Stimulated activated CD8-positive, alpha-beta memory T cell treated with anti-CD3 and anti-CD28 coated beads, Interleukin-7, amount 100 ng/mL, for 24 hours (primary cell): ENCODE measurements around the gene LRRC26.

Experiments
- DNase-seq: peaks from one replicate; pipeline ENCODE4 v3.0.0-alpha.2; 2020; ENCODE audit warnings: low read depth

The LRRC26 gene

DNA sequence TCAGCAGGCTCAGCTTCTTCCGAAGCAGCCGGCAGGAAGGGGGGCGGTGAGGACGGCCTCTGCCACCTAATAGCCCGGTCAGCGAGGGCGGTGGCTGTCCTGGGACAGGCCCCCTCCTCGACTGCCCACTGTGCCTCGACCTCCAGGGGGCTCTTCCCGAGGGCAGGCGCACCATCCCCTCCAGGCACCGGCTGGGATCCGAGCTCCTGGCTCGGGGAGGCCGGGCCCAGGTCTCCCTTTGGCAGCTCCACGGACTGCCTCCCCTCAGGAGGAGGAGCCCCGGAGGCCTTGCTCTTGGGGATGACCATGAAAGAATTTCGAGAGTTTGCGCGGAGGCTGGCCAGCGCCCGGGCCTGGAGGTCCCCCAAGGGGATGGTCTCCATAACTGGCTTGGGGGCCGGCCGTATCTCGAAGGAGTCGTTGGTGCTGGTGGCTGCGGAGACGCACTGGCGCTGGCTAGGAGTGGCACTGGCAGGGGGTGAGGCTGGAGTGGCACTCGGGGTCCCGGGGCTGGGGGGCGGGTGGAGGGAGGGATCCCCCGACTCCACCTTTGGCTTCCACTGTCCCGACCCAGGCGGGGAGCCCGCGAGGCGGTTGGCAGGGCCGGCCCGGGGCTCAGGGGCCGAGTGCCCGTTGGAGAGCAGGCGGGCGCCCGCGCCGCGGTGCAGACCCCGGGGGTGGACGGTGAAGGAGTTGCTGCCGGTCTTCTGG lies 29.7 kb upstream of the LRRC26 start:
- DNase-seq: no peak

DNA sequence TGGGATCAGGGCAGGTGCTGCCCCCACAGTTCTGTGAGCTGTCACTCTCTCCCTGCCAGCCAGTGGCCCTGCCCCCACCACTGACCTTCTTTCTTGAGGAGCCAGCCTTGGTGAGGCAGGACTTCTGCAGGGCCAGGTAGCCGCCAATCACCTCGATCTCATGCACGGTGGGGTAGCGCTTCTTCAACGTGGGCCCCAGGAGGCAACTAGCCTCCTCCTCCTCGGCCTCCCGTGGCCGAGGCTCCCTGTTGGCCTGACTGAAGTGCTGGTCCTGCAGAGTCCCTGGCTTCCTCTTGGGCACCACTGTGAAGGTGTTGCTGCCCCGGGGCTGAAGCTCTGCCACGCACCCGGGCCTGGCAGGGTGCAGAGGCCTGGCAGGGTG lies 29.0 kb upstream of the LRRC26 start:
- no peak for DNase-seq

DNA sequence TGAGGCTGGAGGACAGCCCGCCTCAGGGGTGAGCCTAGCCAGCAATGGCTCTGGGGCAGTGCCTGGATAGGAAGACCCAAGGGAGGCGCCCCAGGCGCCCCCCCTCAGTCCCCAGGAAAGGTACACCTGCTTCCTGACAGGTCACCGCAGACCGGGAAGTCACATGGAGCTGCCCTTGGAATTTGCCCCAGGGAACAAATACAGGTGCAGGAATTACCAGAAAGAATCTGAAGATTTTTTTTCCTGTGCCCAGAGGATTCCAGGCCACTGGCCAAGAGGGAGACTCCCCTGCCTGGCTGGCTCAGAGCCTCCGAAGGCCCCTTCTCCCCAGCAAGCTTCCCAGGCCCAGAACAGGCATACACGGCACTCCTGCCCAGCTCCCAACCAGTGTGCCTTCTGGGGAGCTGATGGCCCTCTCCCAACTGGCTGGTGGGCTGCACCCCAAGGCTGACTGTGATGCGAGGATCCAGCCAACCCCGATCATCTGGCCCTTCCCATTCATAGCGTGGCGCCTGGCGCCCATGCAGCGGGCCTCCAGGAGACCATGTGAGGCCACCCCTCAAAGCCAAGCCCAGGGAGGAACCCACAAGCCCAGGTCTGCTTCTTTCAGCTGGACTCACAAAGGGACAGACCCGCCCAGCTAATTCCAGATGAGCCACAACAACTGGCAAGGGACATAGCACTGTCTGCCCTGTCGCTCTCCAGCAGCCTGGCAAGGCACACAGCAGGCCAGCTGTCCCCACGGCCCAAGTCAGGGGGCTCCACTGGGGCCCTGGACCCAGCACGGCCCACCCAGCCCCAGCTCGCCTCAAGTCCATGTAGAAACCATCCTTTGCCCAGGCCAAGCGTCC lies 28.4 kb upstream of the LRRC26 start:
- DNase-seq: no peak

DNA sequence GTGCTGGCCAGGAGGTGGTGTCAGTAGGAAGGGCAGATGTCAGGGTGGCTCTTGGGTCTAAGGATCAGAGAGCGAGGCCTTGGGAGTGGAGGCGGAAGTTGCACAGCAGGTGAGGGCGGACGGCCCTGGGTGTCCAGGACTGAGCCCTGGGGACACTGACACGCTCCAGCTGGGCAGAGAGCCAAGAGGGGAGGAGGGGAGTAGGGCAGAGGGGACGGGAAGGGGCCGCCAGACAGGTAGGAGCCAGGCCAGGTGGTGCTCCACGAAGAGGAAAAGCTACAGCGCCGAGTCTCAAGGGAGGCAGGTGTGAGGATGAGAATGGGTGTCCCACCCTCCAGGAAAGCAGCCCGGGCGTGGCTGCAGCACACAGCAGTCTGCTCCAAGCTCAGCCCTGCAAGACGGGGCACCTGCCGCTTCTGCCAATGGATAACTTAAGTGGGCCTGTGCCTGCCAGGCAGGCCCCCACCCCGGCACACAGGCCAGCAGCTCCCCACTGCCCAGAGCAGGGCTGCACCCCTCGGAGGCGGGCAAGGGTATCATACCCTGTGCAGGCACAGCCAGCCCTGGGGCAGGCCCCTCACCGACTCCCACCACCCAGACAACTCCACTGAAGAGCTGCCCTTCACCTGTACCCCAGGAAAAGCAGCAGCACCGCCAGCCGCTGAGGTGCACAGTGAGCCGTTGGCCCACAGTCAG lies 25.8 kb upstream of the LRRC26 start:
- no peak for DNase-seq

DNA sequence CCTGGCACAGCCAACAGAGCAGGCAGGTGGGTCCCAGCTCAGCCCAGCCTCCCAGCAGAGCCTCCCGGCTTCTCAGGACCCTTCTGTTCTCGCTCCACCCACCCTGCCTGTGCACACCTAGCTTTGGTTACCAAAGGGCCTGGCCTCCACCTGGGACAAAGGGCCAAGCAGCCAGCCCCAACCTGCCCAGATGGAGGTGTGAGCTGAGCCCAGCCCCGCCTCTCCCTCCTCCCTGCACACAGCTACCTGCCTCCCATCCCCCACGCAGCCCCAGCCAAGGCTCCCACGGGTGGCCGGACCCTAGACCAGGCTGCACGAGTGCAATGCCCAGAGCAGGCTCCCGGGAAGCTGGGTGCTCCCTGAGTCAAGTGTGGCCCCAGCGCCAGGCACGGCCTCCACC lies 25.1 kb upstream of the LRRC26 start:
- no peak for DNase-seq

DNA sequence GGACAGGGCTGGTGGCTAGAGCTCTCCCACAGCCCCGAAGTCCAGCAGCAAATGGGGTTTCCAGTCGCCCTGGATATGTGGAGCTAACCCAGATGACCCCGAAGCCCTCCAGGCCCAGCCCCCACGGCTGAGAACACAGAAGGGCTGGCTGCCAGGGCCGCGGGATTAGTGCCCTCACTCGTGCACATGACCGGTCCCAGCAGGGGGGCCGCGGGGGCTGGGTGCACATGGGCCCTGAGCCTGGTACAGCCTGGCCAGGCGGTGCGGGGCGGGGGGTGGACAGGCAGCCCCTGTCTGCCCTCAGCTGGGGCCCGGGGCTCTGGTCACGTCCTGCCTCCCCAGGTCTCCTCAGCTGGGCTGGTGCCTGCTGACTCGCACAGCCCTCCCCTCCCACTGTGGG lies 24.5 kb upstream of the LRRC26 start:
- no peak for DNase-seq

DNA sequence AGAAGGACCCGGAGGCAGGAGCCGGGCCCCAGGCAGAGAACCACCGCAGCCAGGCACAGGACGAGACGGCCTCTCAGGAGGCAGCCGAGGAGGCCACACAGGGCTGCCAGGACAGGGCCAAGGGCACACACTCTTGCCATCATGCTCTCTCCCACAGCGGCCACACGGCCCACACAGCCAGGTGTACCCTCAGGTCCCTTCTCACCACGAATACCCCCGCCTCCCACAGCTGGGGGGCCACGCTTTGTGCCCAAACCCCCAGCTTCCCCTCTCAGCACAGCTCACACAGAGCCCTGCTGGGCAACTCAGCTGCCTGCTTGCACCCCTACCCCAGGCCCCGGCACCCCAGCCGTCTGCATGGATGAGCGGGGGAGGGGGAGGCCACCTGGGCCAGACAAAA lies 23.9 kb upstream of the LRRC26 start:
- DNase-seq: no peak

DNA sequence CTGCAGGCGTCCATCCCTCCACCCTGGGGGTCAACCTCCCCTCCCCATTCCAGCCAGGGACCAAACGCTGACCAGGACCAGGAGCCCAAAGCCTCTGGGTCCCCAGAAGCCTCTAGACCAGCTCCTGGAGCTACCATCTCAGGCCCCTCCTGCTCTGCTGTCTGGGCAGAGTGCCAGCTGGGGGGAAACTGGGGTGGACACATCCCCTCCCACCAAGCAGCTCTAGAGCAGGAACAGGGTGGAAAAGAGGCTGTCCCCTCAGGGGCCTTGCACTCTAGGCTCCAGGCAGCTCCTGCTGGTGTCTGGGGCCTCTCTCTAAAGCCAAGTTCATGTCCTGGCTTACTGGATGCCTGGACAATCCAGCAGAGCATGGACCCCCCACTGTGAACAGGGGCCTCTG lies 23.0 kb upstream of the LRRC26 start:
- no peak for DNase-seq

DNA sequence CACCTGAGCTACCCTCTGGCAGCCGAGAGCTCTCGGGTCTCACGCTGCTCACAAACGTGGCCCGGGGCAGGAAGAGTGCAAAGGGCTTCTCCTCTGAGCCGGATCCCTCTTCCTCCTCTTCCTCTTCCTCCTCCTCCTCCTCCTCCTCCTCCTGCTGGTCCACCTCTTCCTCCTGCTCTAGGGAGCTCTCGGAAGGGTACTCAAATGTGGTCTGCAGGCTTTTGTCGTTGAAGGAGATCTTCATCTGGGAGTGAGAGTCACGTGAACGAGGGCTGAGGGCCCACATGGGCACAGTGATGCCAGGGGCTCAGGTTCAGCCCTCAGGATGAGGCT lies 22.6 kb upstream of the LRRC26 start:
- DNase-seq: no peak

DNA sequence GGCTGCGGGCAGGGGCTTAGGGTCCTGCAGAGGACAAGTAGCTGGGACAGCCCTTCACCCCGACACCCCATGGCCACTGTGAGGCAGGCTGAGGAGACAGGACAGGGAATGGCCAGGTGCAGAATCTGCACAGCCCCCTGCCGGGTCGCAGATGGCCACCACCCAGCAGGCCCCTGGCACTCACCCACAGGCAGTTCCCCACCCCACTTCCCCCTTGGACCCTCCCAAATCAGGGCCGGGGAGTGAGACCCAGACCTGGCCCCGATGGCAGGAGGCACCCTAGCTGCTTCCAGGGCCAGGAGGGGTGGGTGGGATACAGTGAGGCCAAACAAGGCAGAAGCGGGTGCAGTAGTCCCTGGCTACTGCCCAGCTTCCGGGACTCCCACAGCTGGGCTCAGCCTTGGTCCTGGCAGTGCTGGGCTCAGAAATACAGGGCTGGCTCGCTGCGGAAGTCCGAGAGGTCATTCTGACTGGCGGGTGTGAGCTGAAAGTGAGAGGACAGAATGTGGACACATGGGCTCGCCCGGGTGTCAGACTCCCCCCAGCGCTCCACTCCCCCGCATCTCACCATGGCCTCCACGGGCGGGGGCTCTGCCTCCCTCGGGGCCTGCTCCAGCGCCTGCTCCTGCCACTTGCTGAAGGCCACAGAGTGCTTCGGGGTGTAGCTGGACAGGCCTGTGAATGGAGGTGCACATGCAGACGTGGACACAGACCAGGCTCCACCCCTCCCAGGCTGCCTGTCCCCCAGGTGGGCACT lies 22.0 kb upstream of the LRRC26 start:
- no peak for DNase-seq

DNA sequence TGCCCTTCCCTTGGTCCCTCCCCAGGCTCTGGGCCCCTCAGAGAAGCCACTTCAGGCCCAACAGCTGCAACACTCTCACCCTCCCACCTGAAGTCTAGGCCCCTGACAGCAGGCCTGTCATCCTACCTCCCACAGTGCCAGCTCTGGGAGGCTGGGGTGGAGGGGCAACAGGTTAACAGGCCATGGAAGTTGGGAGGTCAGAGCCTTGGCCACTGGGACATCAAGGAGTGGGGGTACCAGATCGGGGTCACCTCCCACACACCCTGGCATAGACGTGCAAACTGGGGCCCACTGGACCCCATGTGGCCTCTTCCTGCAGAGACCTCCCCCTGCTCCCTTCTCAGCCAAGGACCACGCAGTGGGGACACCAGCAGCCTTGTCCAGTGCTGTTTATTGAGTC lies 21.4 kb upstream of the LRRC26 start:
- no peak for DNase-seq

DNA sequence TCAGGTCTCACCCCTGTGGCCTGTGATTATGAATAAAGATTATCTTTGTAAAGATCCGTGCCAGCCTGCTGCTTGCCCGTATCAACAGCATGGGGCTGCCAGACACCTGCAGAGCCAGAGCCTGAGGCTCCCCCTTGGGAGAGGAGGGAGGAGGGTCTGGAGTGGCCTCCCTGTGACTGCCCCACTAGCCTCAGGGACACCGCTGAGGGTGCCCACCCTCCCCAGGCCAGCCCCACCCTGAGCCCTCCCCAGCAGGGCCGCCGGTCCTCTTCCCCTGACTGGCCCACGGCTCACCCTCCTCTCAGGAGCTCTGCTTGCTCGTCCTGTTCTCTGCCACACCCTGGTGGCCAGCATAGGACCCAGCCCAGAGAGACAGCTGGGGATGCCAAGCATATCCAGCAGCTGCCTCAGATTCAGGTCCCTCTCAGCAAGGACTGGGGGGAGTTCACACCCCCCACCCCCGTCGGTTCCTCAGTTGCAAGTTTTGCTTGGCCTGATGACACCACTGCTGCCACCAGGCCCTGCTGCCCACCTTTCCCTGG lies 20.5 kb upstream of the LRRC26 start:
- no peak for DNase-seq

DNA sequence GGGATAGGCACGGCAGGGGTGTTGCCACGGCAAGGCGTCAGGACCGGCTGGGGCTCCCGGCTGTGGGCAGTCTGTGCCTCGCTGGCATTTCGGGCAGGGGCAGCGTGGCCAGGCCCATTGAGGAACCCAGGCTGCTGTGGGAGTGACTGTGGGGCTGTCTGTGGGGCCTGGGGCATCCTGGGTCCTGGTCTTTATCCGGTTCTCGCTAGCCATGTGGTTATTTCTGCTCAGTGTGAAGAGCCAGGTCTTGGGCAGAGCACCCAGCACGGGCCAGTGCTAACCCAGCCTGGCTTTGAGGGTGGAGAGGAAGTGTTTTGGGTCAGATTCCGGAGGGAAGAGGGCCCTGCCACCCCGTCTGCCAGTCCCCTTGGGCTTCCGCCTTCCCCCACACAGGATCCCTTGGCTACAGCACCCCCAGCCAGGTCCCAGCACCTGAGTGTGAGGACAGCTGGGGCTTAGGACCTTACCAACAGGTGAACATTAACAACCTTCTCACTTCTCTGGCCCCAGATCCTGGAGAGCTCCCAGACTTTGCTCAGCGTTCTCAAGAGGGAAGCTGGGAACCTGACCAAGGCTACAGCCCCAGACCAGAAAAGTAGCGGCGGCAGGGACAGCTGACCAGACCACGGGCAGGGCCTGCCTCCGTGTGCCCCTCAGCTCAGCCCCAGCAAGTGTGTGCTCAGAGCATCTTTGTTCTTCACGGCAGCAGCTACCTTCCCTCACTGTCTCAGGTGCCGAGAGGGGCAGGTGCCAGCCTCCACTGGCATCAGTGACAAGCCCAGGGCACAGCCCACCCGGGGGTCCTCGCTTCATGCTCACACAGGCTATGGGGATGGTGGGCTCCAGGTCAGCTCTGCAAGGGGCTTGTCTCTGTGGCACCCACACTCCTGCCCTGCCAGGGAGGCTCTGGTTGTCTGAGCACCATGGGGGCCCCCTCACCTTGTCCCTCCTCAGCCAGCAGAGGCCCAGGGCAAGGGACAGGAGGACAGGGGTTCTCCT lies 19.7 kb upstream of the LRRC26 start:
- no peak for DNase-seq

DNA sequence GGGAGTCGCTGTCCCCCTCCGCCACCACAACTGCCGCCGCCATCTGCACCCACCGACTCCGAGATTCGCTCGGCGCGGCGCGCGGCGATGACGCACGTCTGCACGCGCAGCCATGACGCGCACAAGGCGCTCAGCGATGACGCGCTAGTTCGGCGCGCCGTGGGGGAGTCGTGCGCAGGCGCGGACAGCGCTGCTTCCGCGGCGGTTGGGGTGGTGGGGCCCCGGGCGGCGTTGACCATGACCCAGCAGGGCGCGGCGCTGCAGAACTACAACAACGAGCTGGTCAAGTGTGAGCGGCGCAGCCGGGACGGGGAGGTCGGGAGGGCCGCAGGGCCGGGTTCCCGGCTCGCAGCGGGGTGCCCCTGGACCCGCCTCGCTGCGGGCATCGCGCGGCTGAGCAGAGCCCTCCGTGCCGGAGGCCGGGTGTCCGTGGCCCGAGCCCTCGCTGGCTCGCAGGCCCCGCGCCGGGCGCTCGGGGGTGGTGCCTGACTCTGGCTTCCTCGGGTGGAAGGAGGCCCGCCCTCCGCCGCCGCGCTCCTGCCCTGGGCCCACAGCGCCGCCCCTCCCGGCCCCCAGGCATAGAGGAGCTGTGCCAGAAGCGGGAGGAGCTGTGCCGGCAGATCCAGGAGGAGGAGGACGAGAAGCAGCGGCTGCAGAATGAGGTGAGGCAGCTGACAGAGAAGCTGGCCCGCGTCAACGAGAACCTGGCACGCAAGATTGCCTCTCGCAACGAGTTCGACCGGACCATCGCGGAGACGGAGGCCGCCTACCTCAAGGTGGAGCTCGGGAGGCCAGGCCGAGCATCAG lies 18.8 kb upstream of the LRRC26 start, which contains the start of the genes ANAPC2 and SSNA1:
Gene ANAPC2 (minus strand): TSS at position 71 of the 807 bp plus-strand sequence. CDS start 28 bp downstream, at position 43.
Gene SSNA1 (plus strand): TSS at position 187 of the 807 bp plus-strand sequence. CDS start 51 bp downstream, at position 238.
- DNase-seq: peak; percentile 88

DNA sequence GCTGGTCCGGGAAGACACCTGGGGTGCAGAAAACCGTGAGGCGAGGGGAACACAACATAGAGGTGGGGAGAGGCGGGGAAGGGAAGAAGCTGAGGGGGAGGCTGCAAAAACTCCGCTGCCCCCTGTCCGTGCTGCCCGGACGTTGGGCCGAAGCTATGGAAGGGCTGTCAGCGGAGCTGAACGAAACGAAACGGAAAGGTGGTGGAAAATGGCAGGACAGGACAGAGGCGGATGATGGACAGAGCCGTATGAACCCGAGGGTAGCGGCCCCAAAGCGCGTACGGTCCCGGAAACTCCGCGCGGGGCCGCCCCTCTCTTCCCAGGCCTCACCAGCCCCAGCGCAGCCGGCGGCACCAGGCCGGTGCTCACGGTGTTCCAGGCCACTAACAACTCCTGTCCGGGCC lies 18.2 kb upstream of the LRRC26 start:
- DNase-seq: no peak

DNA sequence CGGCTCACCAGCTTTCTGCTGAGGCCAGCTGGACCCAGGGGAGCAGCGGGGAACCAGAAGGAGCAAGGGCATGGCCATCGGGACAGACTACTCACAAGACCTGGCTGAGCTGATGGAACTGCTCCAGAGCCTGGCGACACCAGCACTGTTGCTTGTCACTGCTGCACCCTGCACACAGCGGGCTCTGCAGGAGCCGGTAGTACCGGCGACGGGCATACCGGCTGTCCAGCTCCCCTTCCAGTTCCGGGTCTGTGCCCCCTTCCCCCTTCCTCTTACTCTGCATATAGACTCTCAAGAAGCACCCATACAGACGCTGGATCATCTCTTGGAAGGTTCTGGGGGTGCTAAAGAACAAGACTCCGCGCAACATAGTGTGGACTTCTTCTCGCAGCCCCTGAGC lies 17.5 kb upstream of the LRRC26 start:
- no peak for DNase-seq

DNA sequence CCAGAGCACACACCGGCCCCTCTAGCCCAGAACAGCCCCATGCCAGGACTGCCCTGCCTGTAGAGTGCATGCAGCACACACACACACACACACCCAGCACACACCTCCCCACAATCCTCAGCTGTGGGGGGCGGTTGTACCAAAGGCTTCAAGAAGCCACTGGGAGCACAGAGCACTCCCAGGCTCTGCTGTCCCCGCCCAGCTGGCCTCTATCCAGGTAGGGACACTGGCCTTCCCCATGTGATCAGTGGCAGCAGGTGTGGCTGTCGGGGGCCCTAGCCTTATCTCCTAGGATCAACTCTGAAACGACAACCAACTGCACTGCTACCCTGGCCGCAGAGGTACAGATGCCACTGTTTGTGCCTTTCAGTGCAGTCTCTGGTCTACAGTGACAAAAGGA lies 16.5 kb upstream of the LRRC26 start:
- DNase-seq: no peak

DNA sequence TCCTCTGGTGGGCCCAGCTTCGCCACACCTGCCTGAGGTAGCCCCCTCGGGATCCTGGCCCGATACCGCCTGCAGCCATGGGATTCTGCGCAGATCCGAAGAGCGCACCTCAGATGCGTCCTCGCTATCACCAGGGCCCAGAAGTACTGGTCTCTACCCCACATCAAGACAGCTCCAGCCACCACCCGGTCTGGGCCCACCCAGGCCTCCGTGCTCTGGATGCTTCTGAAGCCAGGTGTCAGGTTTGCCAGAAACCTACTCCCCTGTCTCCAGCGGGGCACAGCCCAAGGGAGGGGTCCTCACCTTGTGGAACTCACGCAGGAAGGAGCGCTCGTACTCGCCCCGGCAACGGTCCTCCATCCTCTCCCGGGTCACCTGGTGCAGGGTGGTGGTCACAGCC lies 16.1 kb upstream of the LRRC26 start:
- DNase-seq: no peak

DNA sequence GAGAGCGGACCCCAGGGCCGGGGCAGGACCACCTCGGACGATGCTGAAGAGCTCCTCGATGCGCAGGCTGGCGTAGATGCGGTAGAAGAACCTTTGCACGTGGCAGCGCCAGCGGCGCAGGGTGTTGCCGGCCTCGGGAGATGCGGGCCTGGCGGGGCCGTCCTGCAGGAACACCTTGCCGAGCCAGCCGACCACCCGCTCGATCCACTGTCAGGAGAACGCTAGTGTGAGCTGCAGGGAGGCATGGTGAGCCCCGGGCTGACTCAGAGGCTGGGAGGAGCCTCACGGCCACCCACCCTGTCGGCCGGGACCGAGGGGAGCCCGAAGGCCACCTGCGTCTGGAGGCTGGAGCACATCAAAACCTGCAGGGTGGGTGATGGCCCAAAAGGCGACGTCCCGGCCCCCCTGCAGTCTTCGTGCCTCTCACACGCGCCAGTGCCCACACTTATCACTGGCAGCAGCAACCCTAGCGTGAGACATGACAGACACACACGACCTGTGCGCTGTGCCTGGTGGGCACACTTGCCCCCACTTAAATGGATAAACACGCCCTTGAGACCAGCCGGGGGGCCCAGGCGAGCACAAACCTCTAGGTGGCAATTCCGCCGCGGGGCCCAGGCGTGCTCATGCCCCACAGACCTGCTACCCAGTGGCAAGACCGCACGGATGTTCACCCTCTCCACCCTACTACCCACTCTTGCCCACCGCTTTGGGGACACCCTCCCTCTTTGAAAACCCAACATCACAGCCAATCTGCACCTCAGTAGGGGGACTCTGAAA lies 15.2 kb upstream of the LRRC26 start:
- DNase-seq: no peak
